Fibroblast of skin of abdomen (primary cell): ENCODE results near the gene WDR93.

Source experiments
- DNase-seq: peaks from one replicate; pipeline ENCODE4 v3.0.0-alpha.2; 2013

WDR93 gene

DNA sequence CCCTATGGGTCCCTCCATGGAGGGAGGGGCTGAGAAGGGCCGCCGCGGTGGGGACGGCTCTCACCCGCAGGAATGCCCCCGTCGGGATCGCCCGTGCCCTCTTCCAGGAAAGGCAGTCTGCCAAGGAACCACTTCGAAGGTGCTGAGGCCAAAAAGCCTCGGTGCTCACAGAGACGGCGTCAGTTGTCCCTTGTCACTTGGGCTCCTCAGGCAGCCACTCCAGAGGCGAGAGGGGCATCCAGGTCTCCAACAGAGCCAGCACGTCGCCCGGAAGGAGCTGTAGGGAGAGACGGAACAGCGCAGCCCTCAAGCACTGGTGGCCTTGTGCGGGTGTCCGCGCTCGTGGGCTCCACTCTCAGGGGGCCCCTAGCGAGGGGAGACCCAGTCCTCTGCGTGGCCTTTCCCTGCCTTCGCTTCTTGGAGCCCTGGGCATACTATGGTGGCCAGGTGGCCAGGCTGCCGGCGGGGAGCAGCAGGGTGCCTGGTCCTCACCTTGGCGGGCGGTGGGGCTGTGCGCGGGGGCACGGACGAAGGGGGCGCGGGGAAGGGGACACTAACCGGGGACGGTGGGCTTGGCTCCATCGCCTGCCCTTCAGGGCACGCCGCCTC lies 59.4 kb downstream of the WDR93 start:
- no peak for DNase-seq

GRCh38 chr15:89750560-89751542 lies 60.2 kb downstream of the WDR93 start, which contains the start of gene MESP1:
TSS of gene MESP1 (minus strand) at chr15:89751249. CDS start at chr15:89751231, 18 bp downstream.
- DNase-seq, result peak; percentile 90

- DNase-seq, result no peak
Measured at GRCh38 chr15:89751748-89752147, 61.1 kb downstream of the WDR93 start.

GRCh38 chr15:89753855-89754254 lies 63.2 kb downstream of the WDR93 start:
- DNase-seq, result no peak

DNA sequence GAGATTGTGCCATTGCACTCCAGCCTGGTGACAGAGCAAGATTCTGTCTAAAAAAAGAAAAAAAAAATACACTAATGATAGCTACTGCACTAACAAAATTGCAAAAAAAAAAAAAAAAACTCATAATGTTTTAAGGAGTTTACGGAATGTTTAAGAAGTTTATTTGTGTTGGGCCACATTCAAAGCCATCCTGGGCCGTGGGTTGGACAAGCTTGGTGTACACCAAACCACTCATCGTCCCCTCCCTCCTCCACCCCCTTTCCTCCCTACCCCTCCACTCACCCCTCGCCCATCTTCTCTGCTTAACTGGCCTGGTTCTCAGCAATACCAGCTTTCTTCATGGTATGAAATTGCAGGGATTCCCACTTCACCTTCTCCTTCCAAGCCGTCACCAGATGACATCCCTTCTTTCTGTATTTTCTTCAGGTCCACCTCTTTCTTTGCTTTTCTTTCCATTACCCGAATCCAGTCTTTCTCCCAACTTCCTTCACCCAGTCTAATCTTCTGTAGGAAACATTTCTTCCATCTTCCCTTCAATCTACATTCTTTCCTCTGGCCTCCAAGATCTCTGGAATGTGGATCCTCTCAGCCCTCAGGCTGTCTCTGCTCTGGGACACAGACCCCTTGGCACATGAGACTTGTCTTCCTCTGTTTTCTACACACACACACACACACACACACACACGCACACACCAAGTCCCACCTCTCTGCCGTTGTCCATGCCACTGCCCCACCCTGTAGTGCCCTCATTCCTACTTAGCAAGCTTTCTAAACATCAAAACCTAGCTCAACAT lies 63.9 kb downstream of the WDR93 start:
- DNase-seq, result no peak

- no peak for DNase-seq
Measured at GRCh38 chr15:89755701-89756100, 65.1 kb downstream of the WDR93 start.

DNA sequence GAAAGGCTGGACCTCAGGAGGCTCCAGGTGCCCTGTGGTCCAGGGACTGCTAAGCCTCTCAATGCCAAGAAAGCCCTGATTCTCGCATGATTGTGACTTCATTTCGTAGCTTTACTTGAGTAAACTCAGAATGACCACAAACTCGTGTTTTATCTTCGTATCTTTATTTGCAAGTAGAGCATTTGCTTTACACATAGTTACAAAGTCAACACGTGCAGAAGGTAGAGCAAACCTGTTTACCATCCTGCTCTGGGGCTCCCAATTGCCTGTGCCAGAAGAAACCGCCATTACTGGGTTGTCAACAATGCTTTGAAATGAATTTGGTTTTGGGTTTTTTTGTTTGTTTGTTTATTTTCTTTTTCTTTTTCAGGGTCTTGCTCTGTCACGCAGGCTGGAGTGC lies 66.3 kb downstream of the WDR93 start:
- no peak for DNase-seq

DNA sequence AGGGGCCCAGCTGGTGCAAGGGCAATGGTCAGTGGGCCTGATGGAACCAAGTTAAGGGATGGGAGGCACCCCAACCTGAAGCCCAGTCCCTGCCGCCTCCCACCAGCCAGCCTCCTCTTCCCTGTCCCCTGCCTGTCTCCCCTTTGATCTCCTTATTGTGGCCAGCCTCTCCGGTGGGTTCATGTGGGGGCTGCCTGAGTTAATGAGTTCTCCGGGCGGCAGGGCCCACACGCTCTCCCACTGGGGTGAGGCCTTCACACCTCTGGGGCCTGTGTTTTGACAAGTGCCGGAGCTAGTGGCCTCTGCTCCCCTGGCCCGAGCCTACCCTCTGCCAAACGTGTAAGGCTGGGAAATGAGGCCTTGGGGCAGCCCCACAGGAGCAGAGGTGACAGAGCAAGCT lies 67.7 kb downstream of the WDR93 start:
- DNase-seq, result no peak

DNA sequence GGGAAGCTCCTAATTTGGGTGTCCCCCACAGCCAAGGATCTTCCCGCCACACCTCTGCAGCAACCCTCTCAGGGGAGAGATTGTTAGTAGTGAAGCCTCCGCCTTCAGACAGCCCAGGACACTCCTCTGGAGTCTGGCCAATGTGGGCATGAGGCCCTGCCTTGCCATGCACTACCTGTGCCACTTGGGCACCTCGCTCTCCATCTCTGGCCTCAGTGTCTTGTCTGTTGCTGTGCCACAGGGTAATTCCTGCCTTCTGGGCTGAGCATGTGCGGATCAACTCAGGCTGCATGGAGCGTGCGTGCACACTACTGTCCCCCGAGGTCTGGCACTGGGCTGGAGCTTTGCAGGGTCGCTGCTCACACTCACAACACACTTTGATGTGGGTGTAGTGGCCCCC lies 68.4 kb downstream of the WDR93 start:
- DNase-seq, result no peak

GRCh38 chr15:89759835-89760234 lies 69.2 kb downstream of the WDR93 start:
- no peak for DNase-seq

GRCh38 chr15:89760303-89761008 lies 69.8 kb downstream of the WDR93 start:
- peak; percentile 62 for DNase-seq

DNA sequence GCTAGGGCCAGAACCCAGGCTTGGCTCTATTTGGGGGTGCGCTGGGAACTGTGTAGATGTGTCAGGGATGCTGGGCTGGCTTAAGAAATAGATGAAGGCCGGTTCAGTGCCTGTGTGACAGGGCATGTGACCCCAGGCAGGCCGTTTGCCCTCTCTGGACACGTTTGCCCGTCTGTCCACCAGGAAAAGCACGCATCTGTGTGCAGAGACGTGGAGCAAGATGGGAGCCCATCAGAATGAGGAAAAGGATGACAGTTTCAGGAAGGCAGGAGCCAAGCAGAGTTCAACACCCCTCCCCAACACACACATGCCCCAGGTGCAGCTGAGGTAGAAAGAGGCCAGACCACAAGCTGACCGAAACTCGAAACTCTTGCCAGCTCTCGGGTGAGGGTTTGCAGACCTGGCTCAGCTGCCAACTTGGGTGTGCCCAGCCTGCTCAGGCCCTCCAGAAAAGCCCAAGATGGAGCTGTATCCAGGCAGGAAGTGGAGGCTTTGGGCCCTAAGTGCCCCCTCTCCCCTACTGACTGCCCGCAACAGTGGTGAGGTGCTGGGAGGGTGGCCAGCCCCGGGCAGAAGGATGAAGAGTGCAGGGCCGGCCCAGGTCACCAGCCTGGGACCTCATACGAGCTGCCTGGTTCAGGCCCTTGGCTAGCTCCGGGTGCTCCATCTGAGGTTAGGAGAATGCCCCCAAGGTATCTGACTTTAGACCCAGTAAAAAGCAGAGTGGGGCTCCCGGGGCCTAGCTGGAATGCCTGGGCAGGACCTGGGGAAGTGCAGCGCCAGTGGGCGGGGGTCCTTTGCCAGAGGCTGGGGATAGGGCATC lies 70.6 kb downstream of the WDR93 start:
- no peak for DNase-seq

- DNase-seq, result no peak
Measured at GRCh38 chr15:89761929-89762328, 71.3 kb downstream of the WDR93 start.

DNA sequence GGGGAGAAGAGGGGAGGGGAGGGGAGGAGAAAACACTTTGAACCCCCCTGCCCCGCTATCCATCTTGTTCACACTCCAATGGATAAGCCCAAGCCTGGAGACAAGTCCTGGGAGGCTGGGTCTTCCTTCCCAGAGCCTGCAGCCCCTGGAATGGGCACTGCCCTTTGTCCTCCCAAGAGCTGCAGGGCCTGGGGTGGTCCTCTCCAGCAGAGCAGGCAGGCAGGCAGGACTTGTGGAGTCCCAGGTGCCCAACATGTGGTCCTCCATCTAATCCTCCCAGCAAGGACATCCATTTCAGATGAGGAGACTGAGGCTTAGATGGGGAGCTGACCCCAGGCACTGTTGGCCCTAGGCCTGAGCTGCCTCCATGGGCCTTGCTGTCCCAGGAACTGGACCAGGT lies 75.1 kb downstream of the WDR93 start:
- DNase-seq, result no peak

DNA sequence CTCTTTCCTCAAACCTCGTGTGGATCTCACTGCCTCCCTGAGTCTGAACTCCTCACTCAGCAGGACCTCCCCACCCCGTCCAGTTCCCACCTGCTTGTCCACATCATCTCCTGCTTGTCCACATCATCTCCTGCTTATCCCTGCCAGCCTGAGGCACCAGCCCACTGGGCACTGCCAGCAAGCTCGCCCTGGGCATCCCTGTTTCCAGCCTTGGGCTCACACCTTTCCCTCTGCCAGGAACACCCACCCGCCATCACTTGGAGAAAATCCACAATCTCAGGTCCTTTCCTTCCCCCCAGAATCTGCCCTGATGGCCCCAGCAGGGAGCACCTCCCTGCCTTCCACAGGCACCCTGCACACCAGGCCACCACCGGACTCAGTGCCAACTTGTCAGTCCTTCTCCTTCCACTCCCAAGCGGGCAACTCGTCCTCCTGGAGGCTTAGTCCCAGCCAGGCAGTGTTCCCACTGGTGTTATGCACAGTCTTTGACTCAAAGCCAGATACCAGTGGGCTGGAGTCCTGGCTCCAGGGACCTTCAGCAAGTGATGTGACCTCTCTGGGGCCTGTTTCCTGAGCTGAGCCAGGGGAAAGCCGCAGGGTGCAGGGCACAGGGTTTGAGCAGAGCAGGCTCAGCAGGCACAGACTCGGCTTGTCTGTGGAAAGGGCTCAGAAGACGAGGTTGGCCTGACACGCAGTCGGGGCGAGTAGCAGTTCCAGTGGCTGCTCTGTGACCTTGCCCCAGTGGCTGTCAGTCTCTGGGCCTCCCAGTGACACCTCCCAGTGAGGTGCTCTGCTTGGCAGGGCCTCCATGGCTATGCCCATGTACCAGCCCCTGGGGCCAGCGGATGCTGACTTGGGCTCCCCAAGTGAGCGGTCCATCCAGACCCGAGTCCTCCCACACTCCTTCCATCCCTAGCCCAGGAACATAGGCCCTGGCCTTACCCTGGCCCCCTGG lies 76.0 kb downstream of the WDR93 start:
- DNase-seq, result no peak

DNA sequence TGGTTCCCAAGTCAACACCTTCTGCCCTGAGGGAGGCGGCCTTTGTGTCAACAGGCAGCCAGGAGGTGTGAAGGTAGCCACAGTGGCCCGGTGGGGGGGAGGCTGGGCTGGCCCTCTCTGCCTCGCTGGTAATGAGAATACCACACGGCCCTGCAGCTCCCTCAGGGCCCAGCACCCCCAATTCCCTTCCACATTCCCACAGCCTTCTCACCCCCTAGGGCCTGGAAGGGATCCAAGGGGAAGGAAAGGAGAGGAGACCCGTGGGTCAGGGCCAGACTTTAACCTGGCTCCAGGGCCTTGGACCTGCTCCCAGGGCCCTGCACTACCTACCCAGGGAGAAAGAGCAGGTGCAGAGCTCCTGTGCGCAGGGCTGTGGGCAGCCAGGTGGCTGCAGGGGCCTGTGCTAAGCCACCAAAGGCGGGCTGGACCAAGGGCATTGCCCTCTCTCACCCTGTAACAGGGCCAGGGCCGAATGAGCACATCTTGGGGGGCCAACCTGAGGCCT lies 76.9 kb downstream of the WDR93 start:
- DNase-seq, result no peak

- DNase-seq, result peak; percentile 10
Measured at GRCh38 chr15:89768071-89768500, 77.5 kb downstream of the WDR93 start.

- no peak for DNase-seq
Measured at GRCh38 chr15:89769366-89769765, 78.8 kb downstream of the WDR93 start.

DNA sequence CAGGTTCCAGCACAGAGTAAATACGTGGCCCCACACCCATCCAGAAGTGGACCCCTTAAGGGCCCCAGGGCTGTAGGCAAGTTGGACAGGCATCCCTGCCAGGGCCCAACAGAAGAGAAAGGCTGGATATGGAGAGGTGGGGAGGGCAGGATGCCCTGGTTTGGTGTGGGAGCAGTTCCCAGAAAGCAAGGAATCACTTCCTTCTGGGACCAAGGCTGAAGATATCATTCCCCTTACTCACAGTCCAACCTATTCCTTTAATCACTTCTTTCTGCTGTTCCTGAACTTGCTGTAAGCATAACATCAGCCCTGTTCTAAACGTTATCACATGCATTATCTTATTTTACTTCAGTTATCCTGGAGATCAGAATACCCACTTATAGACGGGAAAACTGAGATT lies 79.4 kb downstream of the WDR93 start:
- peak; percentile 54 for DNase-seq
